ENCODE data around the gene EIPR1.
"Not testable (repeated sequence)": the region's sequence is repeated elsewhere in the genome, so short reads cannot be mapped to it uniquely, and the experiment has no call there.

Gene EIPR1

DNA sequence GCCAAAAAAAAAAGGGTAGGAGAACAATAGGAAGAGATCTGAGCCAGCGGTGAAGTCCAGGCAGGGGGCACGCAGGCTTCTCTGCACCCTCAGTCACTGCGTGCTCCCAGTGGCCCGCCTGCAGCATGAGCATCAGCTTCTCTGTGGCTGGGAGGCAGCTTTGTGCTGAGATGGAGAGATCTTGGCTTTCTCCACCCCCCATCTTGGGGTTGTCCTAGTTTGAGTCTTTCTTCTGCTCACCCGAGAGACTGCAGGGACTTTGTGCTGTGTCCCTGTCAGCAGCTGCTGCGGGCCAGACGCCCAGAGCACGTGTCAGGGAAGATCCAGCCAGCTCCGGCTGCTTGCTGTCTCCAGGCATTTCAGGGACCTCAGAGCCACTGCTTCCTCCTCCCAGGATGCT lies 22.2 kb upstream of the EIPR1 start:
- DNase-seq, result no peak

DNA sequence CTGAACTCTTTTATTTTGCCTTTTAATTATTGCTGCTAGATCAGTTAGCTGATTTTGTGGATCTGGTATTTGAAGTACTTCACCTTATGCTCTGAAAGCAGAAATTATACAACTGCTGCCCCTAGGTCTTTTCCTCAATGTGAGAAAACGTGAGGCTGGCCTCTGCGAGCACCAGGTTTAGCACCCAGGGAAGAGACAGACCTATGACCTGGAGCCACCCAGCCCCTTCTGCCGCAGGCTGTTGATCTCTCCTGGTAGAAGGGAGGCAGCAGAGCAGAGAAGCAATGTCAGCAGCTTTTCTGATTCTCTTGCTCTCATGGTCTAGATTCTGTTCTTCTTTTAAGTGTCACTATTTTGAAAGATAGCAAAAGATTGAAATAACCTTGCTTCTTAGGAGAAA lies 21.8 kb upstream of the EIPR1 start:
- no peak for DNase-seq

DNA sequence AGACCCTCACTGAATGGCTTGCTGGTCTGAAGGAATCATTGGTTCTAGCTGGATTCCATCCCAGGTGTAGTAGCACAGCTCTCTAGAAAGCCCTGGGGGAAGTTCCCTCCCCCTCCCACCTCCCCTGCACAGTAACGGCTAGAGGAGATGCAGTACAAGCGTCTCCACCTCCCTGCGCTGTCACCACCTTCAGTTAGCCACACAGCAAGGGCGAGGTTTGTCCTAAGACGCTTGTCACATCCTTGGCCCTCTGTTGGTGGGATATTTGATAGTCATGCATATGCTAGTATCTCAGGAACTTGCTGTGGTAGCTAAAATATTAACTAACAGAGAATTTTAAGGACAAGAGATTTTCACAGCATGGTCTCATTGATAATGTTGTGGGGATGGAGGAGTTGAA lies 21.2 kb upstream of the EIPR1 start:
- no peak for DNase-seq

DNA sequence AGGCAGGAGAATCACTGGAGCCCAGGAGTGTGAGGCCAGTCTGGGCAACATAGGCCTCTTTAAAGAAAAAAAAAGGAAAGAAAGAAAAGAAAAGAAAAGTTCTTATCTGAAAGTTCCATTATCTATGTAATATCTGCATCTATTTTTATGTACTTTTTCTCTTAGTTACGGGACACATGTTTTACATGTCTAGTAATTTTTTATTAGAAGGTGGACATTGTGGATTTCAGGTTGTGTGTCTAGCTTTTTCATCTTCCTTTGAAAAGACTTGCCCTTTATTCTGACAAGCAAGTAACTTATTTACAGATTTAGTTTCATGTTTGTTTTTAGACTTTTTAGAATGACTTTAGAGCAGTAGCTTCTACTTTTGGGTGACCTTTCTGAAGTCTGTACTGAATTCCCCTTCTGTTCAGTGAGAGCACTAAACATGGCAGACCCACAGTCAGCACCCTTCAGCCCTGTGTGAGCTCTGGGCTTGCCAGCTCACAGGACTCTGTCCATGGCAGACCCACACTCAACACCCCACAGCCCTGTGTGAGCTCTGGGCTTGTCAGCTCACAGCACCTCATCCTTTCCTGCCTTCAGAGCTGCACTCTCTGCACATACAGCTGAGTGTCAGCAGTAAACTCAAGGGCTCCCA lies 19.4 kb upstream of the EIPR1 start:
- no peak for DNase-seq

DNA sequence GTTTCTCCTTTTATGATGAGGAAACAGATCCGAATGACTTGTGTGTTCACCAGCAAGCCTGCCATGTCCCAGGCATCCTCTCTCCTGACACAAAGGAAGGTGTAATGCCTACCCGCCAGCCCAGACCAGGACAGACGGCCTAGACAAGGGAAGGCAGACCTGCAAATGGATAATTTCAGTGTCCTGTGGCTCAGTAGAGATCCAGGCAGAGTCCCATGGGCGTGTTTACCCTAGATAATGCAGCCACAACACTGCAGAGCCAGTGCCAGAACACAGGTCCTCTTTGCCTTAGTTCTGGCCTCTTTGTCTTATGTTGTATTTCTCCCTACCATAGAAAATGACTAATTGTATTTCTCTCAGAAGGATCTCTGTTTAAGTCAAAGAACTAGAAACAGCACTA lies 14.6 kb upstream of the EIPR1 start:
- DNase-seq, result no peak

DNA sequence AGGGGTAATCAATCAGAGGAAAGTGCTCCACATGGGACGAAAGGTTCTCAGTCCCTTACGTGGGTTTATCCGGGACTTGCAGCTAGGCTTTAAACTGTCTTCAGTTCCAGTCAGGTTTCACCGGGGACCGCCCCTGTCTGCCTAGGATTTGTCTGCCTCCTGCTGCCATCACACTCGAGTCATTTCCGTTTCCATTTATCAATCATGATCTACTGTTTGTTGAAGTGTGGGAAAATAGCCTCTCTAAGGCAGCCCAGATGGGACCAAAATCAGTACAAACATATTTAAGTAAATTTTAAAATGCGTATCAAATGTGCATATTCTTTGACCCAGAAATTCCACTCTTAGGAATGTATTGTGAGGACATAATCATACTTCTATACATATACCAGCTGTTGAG lies 12.4 kb upstream of the EIPR1 start:
- DNase-seq, result no peak

DNA sequence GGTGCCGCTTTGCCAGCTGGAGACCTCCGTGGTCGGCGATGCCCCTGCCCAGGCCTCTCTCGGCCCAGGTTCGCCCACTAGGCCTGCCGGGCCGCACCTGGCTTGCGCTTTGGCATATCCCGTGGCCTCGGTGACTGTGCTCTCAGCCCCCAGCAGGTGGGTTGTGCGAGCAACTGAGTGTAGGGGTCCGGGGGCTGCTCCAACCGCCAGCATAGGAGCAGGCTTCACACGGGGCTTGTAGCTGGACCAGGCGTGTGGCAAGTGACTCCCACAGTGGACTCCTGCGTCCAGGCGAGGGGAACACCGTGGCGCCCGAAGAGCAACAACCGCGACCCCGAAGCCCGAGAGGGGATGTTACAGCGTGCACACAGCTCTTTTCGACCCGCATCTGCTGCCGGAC lies 11.6 kb upstream of the EIPR1 start:
- no peak for DNase-seq

DNA sequence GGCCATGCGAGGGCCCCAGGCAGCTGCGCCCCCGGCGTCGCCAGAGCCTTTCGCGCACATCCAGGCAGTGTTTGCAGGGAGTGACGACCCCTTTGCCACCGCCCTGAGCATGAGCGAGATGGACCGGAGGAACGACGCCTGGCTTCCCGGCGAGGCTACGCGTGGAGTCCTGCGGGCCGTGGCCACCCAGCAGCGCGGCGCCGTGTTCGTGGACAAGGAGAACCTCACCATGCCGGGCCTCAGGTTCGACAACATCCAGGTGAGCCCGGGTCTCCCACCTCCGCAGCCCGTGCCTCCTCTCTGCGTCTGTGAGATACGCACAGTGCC lies 10.8 kb upstream of the EIPR1 start:
- no peak for DNase-seq

DNA sequence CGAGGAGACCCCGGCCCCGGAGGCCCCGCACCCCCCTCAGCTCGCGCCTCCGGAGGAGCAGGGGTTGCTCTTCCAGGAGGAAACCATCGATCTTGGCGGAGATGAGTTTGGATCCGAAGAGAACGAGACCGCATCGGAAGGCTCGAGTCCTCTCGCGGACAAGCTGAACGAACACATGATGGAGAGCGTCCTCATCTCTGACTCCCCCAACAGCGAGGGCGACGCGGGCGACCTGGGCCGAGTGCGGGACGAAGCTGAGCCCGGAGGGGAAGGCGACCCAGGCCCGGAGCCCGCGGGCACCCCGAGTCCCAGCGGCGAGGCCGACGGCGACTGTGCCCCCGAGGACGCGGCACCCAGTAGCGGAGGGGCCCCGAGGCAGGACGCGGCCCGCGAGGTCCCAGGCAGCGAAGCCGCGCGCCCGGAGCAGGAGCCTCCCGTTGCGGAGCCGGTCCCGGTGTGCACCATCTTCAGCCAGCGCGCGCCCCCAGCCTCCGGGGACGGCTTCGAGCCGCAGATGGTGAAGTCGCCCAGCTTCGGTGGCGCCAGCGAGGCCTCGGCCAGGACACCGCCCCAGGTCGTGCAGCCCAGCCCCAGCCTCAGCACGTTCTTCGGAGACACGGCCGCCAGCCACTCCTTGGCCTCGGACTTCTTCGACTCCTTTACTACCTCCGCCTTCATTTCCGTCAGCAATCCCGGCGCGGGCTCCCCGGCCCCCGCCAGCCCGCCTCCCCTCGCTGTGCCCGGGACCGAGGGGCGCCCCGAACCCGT lies 10.2 kb upstream of the EIPR1 start:
- no peak for DNase-seq

DNA sequence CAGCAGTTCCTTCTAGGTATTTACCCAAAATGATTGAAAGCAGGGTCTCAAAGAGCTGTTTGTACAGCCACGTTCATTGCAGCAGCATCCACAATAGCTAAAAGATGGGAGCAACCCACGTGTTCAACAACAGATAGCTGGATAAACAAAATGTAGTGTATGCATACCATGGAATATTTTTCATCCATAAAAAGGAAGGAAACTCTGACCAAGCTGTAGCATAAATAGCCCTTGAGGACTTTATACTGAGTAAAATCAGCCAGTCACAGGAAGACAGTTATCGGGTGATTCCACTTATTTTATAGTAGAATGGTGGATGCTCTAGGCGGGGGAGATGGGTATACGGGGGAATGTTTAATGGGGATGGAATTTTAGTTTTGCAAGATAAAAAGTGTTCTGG lies 9.4 kb upstream of the EIPR1 start:
- no peak for DNase-seq

DNA sequence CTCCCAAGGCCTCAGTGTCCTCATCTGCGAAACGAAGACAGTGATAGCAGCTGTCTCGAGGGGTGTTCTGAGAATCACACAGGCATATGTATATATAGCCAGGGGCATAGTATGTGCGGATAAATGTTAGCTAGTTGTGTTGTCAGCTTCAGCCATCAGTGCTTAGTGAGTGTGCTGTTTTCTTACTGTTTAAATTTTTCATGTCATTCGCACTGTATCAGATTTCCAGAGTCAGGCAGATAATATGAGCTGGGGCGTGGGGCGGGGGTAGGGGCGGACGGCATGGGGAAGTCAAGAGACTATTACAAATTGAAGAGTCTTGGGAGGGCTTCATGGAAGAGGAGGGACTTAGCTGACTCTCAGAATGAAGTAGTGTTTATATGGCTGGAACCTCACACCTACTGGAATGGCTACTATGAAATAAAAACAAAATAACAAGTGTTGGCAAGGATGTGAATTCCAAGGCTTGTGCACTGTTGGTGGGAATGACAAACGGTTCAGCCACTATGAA lies 8.9 kb upstream of the EIPR1 start:
- DNase-seq, result no peak

DNA sequence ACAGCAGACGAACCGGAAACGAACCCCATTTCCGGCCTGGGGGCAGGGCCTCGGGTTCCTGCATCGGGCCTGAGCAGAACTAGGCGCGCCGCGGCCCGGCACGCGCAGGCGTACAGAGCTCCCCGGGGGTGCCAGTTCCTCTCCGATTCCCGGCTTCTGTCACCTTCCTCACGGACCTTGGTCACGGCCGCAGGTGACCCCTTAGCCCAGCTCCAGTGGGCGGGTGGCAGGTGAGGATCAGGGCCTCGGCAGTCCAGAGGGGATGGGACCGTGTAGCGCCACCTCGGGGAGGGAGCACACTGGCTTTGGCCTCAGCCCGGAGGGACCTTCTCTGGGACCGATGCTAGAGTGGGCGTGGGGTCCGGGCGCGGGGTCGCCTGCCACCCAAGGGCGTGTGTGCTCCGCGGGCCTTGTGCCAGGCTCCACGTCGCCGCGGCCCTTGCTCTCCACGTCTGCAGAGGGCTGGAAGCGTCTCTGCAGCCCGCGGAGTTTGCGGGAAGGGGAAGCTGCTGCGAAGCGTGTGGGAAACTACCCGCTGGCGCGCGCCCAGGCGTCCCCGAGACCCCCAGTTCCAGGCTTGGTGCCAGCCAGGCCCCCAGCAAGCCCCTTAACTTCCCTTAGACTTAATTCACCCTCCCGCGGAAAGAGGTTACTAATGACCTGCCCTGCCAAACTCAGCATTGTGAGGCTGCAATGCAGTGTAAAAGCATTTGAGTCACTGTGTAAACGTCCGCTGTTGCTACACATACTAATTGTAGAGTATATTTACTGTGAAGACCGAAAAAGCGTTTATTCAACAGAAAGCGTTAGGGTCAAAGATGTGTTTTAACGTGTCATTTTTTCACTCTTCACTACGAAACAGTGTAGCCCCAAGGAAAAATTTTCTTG lies 2.3 kb upstream of the EIPR1 start, which contains the start of gene TRAPPC12:
Gene TRAPPC12, plus strand, starts transcription at position 48 of the 888 bp plus-strand sequence. CDS start 7,930 bp downstream, outside the sequence.
- peak; percentile 77 to 96 (median 90) for DNase-seq

DNA sequence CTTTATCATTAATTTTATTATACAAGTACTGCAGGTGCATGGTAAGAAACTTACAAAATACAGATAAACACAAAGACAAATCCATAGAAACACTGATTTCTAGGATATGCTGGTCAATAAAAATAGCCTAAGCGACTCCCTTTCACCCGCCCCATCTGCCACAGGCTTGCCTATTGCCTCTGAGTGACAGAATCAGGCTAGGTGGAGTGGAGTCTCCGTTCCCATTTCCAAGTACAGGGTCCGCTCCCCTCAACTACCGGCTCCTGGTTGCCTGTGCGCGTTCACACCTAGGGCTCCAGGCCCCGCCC lies 1.7 kb upstream of the EIPR1 start:
- DNase-seq, result no peak

DNA sequence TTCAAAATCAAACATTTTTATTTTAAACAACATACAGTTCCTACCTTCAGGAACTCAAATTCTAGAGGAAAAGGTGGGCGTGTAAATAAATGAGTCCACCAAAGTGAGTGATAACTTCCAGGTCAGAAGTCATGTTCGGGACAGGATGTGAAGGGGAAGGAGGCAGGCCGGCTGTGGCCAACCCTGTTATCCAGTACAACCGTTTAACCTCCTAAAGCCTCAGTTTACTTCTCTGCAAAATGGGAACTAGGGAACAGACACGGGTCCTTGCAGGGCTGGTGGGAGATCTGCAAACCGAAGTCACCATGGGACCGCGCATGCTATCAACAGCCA lies 373 bp downstream of the EIPR1 start:
- peak in 1 of 5 experiments; percentile 80 for DNase-seq

DNA sequence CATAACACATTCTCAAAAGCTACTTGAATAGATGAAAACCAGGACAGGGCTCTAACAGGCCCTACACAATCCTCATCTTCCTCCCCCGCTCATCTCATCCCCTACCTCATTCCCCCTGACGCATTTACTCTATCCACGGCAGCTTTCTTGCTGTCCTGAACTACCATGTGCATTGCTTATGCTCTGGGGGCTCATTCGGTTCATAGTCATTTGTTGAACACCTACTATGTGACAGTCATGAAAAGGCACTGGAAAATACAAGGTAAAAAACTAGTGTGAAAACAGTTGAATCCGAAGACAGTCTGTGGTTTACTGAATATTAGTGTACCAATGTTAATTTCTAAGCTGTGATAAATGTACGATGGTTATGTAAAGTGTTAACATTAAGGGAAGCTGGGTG lies 797 bp downstream of the EIPR1 start:
- no peak for DNase-seq

DNA sequence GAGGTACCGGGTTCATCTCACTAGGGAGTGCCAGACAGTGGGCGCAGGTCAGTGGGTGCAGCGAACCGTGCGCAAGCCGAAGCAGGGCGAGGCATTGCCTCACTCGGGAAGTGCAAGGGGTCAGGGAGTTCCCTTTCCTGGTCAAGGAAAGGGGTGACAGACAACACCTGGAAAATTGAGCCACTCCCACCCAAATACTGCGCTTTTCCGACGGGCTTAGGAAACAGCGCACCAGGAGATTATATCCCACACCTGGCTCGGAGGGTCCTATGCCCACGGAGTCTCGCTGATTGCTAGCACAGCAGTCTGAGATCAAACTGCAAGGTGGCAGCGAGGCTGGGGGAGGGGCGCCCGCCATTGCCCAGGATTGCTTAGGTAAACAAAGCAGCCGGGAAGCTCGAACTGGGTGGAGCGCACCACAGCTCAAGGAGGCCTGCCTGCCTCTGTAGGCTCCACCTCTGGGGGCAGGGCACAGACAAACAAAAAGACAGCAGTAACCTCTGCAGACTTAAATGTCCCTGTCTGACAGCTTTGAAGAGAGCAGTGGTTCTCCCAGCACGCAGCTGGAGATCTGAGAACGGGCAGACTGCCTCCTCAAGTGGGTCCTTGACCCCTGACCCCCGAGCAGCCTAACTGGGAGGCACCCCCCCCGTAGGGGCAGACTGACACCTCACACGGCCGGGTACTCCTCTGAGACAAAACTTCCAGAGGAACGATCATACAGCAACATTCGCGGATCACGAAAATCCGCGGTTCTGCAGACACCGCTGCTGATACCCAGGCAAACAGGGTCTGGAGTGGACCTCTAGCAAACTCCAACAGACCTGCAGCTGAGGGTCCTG lies 8.1 kb downstream of the EIPR1 start:
- DNase-seq, result not testable (repeated sequence)

DNA sequence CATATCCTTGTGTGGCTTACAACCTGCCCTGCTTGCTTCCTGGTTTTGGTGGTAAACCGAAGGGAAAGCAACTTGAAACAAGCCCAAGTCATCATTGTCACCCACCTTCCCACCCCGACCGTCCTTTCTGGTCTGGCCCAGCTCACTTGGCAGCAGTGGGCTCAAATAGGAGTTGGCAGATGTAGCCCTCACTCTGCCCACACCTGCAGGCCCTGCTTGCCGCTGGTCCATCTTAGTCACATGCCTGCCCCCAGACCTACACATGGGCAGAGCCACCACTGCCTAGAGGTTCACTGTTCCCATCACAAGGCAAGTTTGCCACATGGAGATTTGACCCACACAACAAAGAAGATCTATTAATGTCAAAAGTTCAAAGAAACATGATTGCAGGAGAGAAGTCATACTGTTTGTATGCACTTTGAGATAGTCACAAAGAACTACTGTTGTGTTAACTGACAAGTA lies 9.3 kb downstream of the EIPR1 start:
- DNase-seq, result no peak

DNA sequence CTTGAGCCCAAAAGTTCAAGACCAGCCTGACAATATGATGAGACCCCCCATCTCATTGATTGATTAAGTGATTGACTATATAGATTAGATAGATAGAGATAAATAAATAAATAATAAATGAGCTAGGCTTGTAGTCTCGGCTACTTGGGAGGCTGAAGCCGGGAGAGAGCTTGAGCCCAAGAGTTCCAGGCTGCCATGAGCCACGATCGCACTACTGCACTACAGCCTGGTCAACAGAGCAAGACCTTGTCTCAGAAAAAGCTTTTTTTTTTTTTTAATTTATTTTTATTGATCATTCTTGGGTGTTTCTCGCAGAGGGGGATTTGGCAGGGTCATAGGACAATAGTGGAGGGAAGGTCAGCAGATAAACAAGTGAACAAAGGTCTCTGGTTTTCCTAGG lies 12.4 kb downstream of the EIPR1 start:
- no peak for DNase-seq

DNA sequence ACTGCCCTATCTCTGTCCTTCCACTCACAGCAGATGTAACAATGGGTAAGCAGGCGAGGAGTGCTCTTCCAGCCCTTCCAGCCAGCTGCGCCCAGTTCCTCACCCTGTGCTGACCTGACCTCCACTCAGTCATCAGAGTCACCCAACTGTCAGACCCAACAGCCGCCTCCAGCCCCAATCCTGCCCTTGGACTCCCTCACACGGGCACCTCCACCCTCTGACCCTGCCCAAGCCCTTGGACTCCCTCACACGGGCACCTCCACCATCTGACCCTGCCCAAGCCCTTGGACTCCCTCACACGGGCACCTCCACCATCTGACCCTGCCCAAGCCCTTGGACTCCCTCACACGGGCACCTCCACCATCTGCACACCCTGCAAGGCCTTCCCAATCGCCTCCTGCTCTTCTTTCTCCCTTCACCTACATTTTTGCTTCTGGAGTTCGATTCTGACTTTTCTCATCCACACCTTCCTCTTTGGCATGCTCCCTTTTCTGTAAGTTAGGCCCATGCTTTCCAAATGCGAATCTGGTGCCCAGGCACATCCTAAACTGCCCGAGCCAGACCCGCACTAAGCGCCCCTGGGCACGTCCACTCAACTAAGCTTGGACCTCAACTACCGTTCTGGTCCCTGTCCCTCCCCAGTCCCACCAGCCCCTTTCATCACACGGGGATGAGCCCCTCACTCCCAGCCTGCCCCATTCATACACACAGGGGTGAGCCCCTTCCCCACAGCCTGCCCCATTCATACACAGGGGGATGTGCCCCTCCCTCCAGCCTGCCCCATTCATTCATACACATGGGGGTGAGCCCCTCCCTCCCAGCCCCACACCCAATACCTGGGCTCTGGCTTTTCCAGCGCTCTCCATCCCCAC lies 15.9 kb downstream of the EIPR1 start:
- no peak for DNase-seq

DNA sequence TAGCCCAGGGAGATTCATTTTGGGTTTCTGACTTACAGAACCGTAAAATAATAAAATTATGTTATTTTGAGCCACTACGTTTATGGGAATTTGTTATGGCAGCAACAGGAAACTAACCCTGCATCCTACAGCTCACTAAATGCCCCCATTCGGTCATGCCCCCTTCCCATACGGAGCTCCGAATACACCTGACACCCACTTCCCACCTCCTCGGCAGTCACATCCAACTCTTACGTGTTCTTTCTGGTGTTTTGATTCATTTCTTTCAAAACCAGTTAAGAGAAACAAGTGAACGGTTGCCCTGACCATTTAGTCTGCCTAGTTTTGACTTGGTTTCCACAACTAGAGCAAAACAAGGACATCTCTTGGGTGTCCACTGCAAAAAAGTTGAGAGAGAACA lies 19.7 kb downstream of the EIPR1 start:
- DNase-seq, result no peak

DNA sequence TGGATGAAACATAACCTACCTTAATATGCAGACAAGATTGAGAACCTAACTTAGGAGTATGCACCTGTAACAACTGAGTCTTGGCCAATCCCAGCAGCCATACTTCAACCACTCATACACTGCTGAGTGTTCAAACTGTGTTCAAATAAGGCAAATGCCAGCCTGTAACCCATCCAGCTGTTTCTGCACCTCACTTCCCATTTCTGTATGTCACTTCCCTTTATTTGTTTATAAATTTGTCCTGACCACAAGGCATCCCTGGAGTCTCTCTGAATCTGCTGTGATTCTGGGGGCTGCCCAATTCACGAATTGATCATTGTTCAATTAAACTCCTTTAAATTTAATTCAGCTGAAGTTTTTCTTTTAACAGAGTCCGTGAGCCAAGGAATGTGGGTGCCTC lies 20.2 kb downstream of the EIPR1 start:
- DNase-seq, result not testable (repeated sequence)

DNA sequence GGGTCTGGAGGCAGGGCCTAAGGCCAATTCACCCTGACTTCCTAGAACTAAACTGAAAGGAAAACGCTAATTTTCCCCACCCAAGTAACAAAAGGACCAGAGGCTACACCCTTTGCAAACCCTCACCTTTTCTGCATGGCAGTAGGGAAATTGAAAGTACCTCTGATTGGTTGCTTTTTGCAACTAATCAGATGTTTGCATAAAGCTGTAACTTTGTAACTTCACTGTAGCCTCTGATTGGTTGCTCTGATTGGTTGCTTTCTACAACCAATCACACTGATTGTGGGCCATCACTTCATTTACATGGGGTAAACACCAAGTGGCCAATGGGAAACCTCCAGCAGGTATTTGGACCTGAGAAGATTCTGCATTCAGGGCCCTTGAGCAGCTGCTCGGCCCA lies 20.8 kb downstream of the EIPR1 start:
- peak in 1 of 5 experiments; percentile 18 for DNase-seq

Data from T-helper 2 cell (primary cell).